Neural cell (in vitro differentiated cells): Measurements from ENCODE around the gene C10orf105.

Experiments used
- EZH2 ChIP-seq: fragments of 200-600, 300-800 bp; shearing (Covaris generic), sonication (generic); IDR thresholded peaks from 2 replicates; pipeline ENCODE4 v1.6.1; 2014; ENCODE audit warnings: antibody characterized with exemption, low read length, borderline replicate concordance, mild to moderate bottlenecking; ENCODE audit not compliant: insufficient read depth, poor library complexity, severe bottlenecking
- MXI1 ChIP-seq: fragments of 450-650 bp; conservative IDR thresholded peaks from 2 replicates; pipeline ENCODE4 v1.6.1; 2014; ENCODE audit warnings: antibody characterized with exemption, mild to moderate bottlenecking; ENCODE audit not compliant: poor library complexity, severe bottlenecking
- POLR2AphosphoS5 ChIP-seq: IDR thresholded peaks from 2 replicates; pipeline ENCODE4 v1.6.1; 2012
- SMC3 ChIP-seq: fragments of 450-650 bp; conservative IDR thresholded peaks from 2 replicates; pipeline ENCODE4 v1.6.1; 2014; ENCODE audit warnings: antibody characterized with exemption, mild to moderate bottlenecking, moderate library complexity; ENCODE audit not compliant: poor library complexity
- TAF1 ChIP-seq: IDR thresholded peaks from 2 replicates; pipeline ENCODE4 v1.6.1; 2012; ENCODE audit warnings: low read depth
- TF ChIP-seq, protein P1 (sequence below): fragments of 450-650 bp; IDR thresholded peaks from 2 replicates; pipeline ENCODE4 v1.5.1; 2014; ENCODE audit warnings: antibody characterized with exemption, mild to moderate bottlenecking, moderate library complexity; ENCODE audit not compliant: poor library complexity, severe bottlenecking
- TF ChIP-seq, protein P2 (sequence below): IDR thresholded peaks from 2 replicates; pipeline ENCODE4 v1.6.1; 2012; ENCODE audit warnings: borderline replicate concordance

GRCh38 chr10:71667387-71667752, 52.2 kb downstream of the C10orf105 start:
- TF ChIP-seq POLR2AphosphoS5, result no peak
- TF ChIP-seq, protein P1, sequence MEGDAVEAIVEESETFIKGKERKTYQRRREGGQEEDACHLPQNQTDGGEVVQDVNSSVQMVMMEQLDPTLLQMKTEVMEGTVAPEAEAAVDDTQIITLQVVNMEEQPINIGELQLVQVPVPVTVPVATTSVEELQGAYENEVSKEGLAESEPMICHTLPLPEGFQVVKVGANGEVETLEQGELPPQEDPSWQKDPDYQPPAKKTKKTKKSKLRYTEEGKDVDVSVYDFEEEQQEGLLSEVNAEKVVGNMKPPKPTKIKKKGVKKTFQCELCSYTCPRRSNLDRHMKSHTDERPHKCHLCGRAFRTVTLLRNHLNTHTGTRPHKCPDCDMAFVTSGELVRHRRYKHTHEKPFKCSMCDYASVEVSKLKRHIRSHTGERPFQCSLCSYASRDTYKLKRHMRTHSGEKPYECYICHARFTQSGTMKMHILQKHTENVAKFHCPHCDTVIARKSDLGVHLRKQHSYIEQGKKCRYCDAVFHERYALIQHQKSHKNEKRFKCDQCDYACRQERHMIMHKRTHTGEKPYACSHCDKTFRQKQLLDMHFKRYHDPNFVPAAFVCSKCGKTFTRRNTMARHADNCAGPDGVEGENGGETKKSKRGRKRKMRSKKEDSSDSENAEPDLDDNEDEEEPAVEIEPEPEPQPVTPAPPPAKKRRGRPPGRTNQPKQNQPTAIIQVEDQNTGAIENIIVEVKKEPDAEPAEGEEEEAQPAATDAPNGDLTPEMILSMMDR, result no peak
- no peak for TF ChIP-seq EZH2
- TF ChIP-seq TAF1, result no peak
- TF ChIP-seq, protein P2, sequence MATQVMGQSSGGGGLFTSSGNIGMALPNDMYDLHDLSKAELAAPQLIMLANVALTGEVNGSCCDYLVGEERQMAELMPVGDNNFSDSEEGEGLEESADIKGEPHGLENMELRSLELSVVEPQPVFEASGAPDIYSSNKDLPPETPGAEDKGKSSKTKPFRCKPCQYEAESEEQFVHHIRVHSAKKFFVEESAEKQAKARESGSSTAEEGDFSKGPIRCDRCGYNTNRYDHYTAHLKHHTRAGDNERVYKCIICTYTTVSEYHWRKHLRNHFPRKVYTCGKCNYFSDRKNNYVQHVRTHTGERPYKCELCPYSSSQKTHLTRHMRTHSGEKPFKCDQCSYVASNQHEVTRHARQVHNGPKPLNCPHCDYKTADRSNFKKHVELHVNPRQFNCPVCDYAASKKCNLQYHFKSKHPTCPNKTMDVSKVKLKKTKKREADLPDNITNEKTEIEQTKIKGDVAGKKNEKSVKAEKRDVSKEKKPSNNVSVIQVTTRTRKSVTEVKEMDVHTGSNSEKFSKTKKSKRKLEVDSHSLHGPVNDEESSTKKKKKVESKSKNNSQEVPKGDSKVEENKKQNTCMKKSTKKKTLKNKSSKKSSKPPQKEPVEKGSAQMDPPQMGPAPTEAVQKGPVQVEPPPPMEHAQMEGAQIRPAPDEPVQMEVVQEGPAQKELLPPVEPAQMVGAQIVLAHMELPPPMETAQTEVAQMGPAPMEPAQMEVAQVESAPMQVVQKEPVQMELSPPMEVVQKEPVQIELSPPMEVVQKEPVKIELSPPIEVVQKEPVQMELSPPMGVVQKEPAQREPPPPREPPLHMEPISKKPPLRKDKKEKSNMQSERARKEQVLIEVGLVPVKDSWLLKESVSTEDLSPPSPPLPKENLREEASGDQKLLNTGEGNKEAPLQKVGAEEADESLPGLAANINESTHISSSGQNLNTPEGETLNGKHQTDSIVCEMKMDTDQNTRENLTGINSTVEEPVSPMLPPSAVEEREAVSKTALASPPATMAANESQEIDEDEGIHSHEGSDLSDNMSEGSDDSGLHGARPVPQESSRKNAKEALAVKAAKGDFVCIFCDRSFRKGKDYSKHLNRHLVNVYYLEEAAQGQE, result no peak
- TF ChIP-seq MXI1, result no peak
- no peak for TF ChIP-seq SMC3
